Ishikawa (cell line): Measurements from ENCODE around the gene ELMO1.

Experiments
- NFIC ChIP-seq: IDR thresholded peaks from 2 replicates; pipeline ENCODE4 v1.6.1; 2012
- RAD21 ChIP-seq: IDR thresholded peaks from 2 replicates; pipeline ENCODE4 v1.6.1; 2012; ENCODE audit warnings: low read depth
- TAF1 ChIP-seq: IDR thresholded peaks from 2 replicates; pipeline ENCODE4 v1.6.1; 2012; ENCODE audit warnings: low read depth, mild to moderate bottlenecking
- TCF12 ChIP-seq: IDR thresholded peaks from 2 replicates; pipeline ENCODE4 v1.6.1; 2012; ENCODE audit warnings: low read depth
- TF ChIP-seq, protein P1 (sequence below): IDR thresholded peaks from 2 replicates; pipeline ENCODE4 v1.6.1; 2012

GRCh38 chr7:37277513-37277912 lies 171.2 kb downstream of the ELMO1 start:
- TF ChIP-seq RAD21 (no peak), TAF1 (no peak), NFIC (no peak), TCF12 (no peak)
- TF ChIP-seq, protein P1, sequence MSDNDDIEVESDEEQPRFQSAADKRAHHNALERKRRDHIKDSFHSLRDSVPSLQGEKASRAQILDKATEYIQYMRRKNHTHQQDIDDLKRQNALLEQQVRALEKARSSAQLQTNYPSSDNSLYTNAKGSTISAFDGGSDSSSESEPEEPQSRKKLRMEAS, result no peak
